Epithelial cell of esophagus (primary cell): Measurements from ENCODE around the gene B4GALT3.
A peak's percentile ranks its signal among the peaks of the same experiment; 100 is the strongest.

Experiments used
- DNase-seq: peaks from one replicate; pipeline ENCODE4 v3.0.0; 2010; ENCODE audit warnings: low read depth
- H3K4me3 ChIP-seq: 2 replicates; pipeline ENCODE4 v1.5.1; 2011; ENCODE audit warnings: mild to moderate bottlenecking, low read length, control low read depth
- TF ChIP-seq, protein P1 (sequence below): IDR thresholded peaks from 2 replicates; pipeline ENCODE4 v1.5.1; 2011; ENCODE audit warnings: low read depth, mild to moderate bottlenecking, low read length, control low read depth, inconsistent platforms; ENCODE audit not compliant: insufficient read depth; ENCODE audit errors: missing control alignments

Gene B4GALT3

DNA sequence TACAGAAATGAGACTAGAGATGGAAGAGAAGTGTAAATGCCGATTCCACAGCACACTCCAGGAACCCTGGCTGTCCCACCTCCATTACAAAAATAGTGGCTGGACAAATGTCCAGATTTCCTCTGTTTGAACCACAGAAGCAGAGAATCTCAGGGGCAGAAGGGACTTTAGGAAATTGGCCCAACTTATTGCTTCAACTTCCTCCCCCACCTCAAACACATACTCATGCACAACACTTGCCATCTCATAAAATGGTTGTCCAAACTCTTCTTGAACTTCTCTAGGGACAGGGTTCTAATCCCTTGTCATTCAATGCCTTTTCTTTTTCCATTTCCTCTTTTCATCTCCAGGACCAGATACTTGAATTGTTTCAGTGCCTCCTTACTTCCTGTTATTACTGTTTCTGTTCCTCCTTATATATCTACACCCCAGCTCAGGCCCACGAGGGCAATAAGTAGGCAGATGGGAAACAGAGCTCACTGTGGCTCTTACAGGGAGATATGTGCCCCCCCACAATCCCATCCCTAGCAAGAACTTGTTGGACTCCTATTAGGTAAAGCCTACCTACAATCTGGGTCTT, 8.5 kb upstream of the B4GALT3 start:
- TF ChIP-seq, protein P1, sequence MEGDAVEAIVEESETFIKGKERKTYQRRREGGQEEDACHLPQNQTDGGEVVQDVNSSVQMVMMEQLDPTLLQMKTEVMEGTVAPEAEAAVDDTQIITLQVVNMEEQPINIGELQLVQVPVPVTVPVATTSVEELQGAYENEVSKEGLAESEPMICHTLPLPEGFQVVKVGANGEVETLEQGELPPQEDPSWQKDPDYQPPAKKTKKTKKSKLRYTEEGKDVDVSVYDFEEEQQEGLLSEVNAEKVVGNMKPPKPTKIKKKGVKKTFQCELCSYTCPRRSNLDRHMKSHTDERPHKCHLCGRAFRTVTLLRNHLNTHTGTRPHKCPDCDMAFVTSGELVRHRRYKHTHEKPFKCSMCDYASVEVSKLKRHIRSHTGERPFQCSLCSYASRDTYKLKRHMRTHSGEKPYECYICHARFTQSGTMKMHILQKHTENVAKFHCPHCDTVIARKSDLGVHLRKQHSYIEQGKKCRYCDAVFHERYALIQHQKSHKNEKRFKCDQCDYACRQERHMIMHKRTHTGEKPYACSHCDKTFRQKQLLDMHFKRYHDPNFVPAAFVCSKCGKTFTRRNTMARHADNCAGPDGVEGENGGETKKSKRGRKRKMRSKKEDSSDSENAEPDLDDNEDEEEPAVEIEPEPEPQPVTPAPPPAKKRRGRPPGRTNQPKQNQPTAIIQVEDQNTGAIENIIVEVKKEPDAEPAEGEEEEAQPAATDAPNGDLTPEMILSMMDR: no peak
- no peak overlapping the region for H3K4me3 ChIP-seq

DNA sequence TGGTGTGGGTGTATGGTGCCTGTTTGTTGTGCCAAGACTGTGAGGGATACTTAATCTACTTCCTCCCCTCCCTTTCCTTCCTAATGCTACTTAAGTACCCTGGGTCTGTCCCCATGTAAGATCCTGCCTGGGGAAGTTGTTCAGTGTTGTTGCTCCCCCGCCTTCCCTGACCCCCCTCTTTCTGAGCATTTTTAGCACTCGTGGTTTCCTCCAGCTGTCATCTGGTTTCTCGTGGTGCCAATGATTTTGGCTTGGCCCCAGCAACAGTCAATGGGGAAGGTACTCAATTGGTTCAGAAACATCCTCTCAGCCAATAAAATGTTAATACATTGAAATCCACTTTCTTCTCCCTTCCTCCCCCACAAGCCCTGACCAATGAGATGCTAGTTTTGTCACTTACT, 8.0 kb upstream of the B4GALT3 start:
- no peak overlapping the region for H3K4me3 ChIP-seq
- TF ChIP-seq, protein P1: no peak
- DNase-seq: no peak

More for the DNA sequence above, 8.5 kb upstream of the B4GALT3 start:
- DNase-seq: no peak

GRCh38 chr1:161182214-161182613, 4.9 kb upstream of the B4GALT3 start:
- TF ChIP-seq, protein P1: no peak
- no peak overlapping the region for H3K4me3 ChIP-seq
- peak; percentile 70 for DNase-seq

DNA sequence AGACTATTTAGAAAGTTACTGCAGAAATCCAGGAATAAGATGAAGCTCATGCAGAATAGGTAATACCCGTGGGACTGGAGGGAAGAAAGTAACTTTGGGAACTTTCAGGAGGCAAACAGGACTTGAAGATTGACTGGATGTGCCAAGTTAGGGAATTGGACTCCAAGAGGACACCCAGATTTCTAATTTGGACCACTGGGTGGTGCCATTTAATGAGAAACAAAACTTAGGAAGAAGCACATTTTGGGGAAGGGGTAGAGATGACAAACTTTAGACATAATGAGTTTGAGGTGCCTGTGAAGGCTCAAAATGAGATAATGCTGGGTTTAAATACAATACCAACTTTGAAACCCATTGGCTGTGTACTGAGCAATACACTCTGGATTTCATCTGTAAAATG, 3.3 kb upstream of the B4GALT3 start:
- no peak overlapping the region for H3K4me3 ChIP-seq
- no peak for DNase-seq
- TF ChIP-seq, protein P1: peak; percentile 17

- TF ChIP-seq, protein P1: no peak
- H3K4me3 ChIP-seq: no peak overlapping the region
- DNase-seq: peak; percentile 71
These were observed 2.4 kb upstream of the B4GALT3 start for GRCh38 chr1:161179698-161180097.

DNA sequence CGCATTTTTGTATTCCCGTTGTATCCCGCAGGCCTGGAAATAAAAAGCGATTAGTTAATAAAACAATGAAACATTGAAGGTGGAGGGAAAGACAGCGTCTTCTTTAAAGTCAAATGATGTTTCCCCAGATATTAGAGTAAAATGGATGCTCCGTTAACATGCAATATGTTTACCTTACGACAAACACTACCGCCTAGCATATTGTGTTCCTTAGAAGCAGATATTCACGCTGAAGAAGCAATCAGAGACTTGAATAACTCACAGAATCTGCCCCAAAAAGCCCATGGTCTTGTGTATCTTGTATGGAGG, 583 bp upstream of the B4GALT3 start:
- no peak for DNase-seq
- TF ChIP-seq, protein P1: no peak
- peak overlapping the region; percentile 95 for H3K4me3 ChIP-seq

DNA sequence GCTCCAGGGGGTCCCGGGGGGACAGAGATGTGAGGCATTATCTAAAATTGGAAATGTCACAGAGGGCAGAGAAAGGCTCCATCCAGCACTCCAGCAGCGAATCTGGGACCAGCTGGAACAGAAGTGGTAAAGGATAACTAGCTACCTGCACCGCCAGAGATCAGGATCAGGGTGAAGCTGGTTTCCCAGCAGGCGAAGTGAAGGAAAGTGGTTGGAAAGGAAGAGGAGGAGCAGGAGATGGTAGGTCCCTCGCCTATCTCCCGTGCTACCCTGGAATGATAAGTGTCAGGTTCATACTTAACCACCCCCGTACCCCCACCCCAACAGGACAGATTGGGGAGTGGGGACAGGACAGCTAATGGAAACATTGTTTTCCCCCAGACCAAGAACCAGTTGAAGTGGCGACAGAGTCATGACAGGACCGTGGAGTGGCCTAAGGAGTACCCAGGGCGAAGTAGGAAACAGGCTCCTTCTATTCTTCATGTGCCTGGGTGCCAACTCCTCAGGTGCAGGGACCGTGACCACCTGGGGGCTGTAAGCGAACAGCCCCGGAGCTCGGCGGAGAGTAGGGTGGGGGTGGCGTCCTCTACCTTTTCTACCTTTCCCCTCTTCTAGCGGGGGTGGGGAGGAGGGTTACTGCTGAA, 717 bp downstream of the B4GALT3 start:
- TF ChIP-seq, protein P1: no peak
- peak overlapping the region; percentile 95 for H3K4me3 ChIP-seq
- DNase-seq: no peak
